22Rv1 (cell line): ENCODE data around the gene CBY2.

Experiments used
- ZFX ChIP-seq: fragments of 450-650 bp; IDR thresholded peaks from 2 replicates; pipeline ENCODE4 v1.6.1; 2017; ENCODE audit warnings: antibody characterized with exemption, borderline replicate concordance
- TF ChIP-seq, protein P1 (sequence below): fragments of 450-650 bp; IDR thresholded peaks from 2 replicates; pipeline ENCODE4 v1.5.1; 2017; ENCODE audit warnings: mild to moderate bottlenecking

DNA sequence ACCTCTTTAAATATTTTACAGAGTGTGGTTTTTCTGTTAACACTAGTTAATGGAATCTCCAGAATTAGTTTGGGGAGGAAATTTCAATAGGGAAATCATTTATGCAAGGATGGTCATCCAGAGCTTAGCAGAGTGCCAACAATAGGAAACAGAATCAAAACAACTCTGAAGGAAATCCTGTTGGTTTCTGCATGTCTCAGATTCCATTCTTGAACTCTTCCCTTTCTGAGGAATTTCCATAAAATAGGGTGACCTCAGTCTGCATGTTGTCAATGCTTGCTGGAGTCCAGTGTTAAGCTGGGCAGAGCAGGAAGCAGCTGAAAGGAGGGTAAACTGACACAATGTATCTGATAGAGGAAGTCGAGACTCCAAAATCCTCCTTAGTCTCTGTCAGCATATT, 16.9 kb downstream of the CBY2 start:
- TF ChIP-seq, protein P1, sequence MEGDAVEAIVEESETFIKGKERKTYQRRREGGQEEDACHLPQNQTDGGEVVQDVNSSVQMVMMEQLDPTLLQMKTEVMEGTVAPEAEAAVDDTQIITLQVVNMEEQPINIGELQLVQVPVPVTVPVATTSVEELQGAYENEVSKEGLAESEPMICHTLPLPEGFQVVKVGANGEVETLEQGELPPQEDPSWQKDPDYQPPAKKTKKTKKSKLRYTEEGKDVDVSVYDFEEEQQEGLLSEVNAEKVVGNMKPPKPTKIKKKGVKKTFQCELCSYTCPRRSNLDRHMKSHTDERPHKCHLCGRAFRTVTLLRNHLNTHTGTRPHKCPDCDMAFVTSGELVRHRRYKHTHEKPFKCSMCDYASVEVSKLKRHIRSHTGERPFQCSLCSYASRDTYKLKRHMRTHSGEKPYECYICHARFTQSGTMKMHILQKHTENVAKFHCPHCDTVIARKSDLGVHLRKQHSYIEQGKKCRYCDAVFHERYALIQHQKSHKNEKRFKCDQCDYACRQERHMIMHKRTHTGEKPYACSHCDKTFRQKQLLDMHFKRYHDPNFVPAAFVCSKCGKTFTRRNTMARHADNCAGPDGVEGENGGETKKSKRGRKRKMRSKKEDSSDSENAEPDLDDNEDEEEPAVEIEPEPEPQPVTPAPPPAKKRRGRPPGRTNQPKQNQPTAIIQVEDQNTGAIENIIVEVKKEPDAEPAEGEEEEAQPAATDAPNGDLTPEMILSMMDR: no peak
- TF ChIP-seq ZFX: no peak
